ENCODE measurements around the gene CEACAM8.
"Not testable (repeated sequence)": the region's sequence is repeated elsewhere in the genome, so short reads cannot be mapped to it uniquely, and the experiment has no call there.

The CEACAM8 gene

DNA sequence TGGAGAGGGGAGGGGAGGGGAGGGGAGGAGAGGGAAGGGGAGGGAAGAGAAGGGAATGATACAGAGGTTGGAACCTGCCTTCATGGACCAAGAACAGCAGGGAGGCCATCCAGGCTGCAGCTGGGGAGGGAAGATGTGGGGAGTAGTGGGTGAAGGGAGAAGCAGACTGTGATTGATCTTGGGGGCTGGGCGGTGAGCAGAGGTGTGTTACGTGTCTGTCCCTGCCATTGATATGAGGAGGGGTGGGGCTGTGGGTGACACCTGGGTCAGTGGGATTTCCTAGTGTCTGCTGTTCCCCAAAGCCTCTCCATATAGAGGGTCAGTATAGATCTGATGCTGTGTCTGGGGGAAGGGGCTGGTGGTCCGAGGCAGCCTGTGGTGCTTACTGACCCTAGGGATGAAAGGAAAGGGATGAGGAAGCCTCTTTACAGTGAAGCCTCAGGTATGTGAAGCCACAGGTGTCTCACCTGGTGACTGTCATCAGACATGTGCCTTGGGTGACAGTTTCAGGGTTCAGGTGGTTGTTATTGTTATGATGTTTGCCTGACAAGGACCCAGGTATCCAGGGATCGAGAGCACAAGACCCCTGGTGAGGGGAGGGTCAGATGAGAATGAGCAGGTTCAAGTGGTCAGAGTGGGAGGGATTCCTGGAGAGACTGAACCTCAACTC, 47.8 kb downstream of the CEACAM8 start:
- FAIRE-seq = no peak
- no peak for TF ChIP-seq POLR2A (IDR thresholded peaks at IDR 0.05; ENCODE audit: low read depth, low read length)
- no peak for DNase-seq (ENCODE audit: insufficient read length, low spot score)

DNA sequence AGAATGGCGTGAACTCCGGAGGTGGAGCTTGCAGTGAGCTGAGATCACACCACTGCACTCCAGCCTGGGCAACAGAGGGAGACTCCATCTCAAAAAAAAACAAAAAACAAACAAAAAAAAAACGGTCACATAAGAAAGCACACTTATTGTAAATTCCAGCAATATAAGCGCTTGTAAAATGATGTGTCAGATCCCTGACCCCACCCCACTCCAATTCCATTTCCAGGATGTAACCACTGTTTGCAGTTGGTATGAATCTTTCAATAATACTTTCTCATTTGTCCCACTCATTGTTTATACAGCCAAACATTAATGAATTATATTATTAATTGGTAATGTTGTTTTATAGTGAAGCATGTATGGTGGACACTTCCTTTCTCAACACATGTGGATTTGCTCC, 50.6 kb downstream of the CEACAM8 start:
- DNase-seq (ENCODE audit: insufficient read length, low spot score) (no peak), FAIRE-seq (no peak)
- TF ChIP-seq TAF1 (IDR thresholded peaks at IDR 0.05; ENCODE audit: low read depth, low read length) (no peak), SPI1 (IDR thresholded peaks at IDR 0.05; ENCODE audit: low read depth, low read length) (no peak), PAX5 (IDR thresholded peaks at IDR 0.05; ENCODE audit: insufficient read depth, low read length, severe bottlenecking) (no peak), POLR2AphosphoS5 (IDR thresholded peaks at IDR 0.05; ENCODE audit: low read depth, low read length) (no peak), POU2F2 (IDR thresholded peaks at IDR 0.05; ENCODE audit: low read depth, low read length) (no peak), POLR2A (IDR thresholded peaks at IDR 0.05; ENCODE audit: low read depth, low read length) (no peak)

DNA sequence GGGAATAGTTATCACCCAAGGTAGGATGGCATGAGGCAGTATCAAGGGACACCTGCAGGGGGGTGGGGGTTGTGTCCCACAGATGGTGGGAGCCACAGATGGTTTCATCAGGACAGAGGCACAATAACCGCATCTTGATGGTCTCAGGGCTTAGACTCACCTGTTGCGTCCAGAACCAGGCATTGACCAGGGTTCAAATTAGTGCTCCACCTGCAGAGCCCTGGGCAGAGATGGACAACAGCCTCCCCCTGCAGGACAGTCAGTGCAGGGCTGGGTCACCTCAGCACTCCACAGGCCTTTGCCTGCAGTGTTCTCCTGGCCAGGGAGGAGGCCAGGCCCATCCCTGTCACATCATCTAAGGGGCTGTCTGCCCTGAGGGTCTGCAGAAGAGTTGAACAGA, 51.9 kb downstream of the CEACAM8 start:
- DNase-seq (ENCODE audit: insufficient read length, low spot score) (no peak), FAIRE-seq (no peak)

DNA sequence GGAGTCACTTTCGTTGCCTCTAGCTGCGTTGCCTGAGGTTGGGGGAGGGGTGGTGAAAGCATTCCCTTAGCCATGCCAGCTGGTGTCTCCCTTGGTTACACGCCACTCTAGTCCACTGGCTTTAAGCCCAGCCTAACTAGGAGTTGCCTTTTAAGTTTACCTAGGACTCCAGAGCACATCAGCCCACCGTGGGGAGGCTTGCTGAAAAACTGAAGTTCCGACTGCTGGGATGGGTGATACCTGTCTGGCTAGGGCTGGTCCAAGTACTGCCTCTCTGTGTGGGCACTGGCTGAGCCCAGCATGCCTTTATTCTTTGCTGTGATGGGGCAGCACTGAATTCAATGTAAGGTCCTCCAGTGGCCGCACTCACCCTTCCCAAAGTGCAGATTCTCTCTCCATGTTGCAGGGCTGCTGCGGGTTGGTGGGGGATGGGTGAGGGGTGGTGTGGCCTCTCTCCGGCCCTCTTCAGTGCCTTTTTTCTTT, 54.6 kb downstream of the CEACAM8 start:
- FAIRE-seq = no peak
- no peak for DNase-seq (ENCODE audit: insufficient read length, low spot score)
- TF ChIP-seq SPI1 (IDR thresholded peaks at IDR 0.05; ENCODE audit: low read depth, low read length) = no peak
- TF ChIP-seq POU2F2 (IDR thresholded peaks at IDR 0.05; ENCODE audit: low read depth, low read length) = no peak
- TF ChIP-seq PAX5 (IDR thresholded peaks at IDR 0.05; ENCODE audit: insufficient read depth, low read length, severe bottlenecking) = no peak
- no peak for TF ChIP-seq POLR2AphosphoS5 (IDR thresholded peaks at IDR 0.05; ENCODE audit: low read depth, low read length)
- TF ChIP-seq TAF1 (IDR thresholded peaks at IDR 0.05; ENCODE audit: low read depth, low read length) = no peak
- no peak for TF ChIP-seq POLR2A (IDR thresholded peaks at IDR 0.05; ENCODE audit: low read depth, low read length)

More for the DNA sequence above, 51.9 kb downstream of the CEACAM8 start:
- no peak for TF ChIP-seq POU2F2 (IDR thresholded peaks at IDR 0.05; ENCODE audit: low read depth, low read length)
- no peak for TF ChIP-seq TAF1 (IDR thresholded peaks at IDR 0.05; ENCODE audit: low read depth, low read length)
- no peak for TF ChIP-seq SPI1 (IDR thresholded peaks at IDR 0.05; ENCODE audit: low read depth, low read length)
- no peak for TF ChIP-seq PAX5 (IDR thresholded peaks at IDR 0.05; ENCODE audit: insufficient read depth, low read length, severe bottlenecking)
- TF ChIP-seq POLR2AphosphoS5 (IDR thresholded peaks at IDR 0.05; ENCODE audit: low read depth, low read length) = no peak
- TF ChIP-seq POLR2A (IDR thresholded peaks at IDR 0.05; ENCODE audit: low read depth, low read length) = no peak

DNA sequence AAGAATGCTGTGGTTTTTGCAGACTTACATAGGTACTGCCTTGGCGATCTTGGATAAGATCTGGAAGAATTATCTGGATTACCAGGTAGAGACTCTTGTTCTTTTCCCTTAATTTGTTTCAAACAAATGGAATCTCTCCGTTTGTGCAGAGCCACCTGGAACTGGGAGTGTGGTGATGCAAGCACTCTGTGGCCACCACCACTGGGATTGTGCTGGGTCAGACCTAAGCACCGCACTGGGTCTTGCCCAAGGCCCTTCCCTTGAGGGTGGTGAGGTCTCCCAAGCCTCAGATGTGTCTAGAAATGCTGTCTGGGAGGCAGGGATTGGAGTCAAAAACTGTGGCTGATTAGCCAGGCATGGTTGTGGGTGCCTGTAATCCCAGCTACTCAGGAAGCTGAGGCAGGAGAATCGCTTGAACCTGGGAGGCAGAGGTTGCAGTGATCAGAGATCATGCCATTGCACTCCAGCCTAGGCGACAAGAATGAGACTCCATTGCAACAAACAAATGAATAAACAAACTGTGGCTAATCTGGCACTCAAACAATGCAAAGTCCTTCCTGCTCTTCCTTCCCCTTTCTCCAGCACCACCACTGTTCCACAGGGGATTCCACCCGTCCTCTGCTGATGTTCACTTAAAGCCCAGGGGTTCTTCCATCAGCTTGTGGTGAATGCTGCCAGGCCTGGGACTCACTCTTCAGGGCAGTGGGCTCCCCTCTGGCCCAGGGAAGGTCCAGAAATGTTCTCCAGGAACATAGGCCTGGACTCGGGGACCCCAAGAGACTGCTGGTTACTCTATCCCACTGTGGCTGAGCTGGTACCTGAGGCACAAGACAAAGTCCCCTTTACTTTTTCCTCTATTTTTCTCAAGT, 55.6 kb downstream of the CEACAM8 start:
- TF ChIP-seq POU2F2 (IDR thresholded peaks at IDR 0.05; ENCODE audit: low read depth, low read length) (no peak), TAF1 (IDR thresholded peaks at IDR 0.05; ENCODE audit: low read depth, low read length) (no peak), POLR2AphosphoS5 (IDR thresholded peaks at IDR 0.05; ENCODE audit: low read depth, low read length) (no peak), POLR2A (IDR thresholded peaks at IDR 0.05; ENCODE audit: low read depth, low read length) (no peak), PAX5 (IDR thresholded peaks at IDR 0.05; ENCODE audit: insufficient read depth, low read length, severe bottlenecking) (no peak), SPI1 (IDR thresholded peaks at IDR 0.05; ENCODE audit: low read depth, low read length) (no peak)
- DNase-seq (ENCODE audit: insufficient read length, low spot score) = no peak
- FAIRE-seq = no peak

DNA sequence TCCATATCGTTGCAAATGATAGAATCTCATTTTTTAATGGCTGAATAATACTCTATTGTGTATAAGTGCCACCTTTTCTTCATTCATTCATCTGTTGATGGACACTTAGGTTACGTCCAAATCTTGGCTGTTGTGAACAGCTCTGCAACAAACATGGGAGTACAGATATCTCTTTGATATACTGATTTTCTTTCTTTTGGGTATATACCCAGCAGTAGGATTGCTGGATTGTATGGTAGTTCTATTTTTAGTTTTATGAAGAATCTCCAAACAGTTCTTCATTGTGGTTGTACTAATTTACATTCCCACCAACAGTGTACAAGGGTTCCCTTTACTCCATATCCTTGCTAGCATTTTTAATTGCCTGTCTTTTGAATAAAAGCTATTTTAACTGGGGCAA, 59.4 kb downstream of the CEACAM8 start:
- not testable (repeated sequence) for FAIRE-seq; DNase-seq (ENCODE audit: insufficient read length, low spot score)

DNA sequence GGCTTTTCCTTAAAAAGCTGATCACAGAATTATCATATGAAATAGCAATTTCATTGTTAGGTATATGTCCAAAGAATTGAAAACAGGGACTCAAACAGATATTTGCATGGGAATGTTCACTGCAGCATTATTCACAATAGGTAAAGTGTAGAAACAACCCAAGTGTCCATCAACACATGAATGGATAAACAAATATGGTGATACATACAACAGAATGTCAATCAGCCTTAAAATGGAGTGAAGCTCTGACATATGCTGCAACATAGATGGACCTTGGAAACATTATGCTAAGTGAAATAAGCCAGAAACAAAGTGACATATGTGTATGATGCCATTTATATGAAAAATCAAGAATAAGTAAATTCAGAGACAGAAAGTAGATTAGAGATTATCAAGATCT, 60.3 kb downstream of the CEACAM8 start:
- no peak for FAIRE-seq
- no peak for TF ChIP-seq POLR2A (IDR thresholded peaks at IDR 0.05; ENCODE audit: low read depth, low read length)
- no peak for TF ChIP-seq TAF1 (IDR thresholded peaks at IDR 0.05; ENCODE audit: low read depth, low read length)
- TF ChIP-seq POLR2AphosphoS5 (IDR thresholded peaks at IDR 0.05; ENCODE audit: low read depth, low read length) = no peak
- no peak for TF ChIP-seq SPI1 (IDR thresholded peaks at IDR 0.05; ENCODE audit: low read depth, low read length)
- TF ChIP-seq PAX5 (IDR thresholded peaks at IDR 0.05; ENCODE audit: insufficient read depth, low read length, severe bottlenecking) = no peak
- no peak for TF ChIP-seq POU2F2 (IDR thresholded peaks at IDR 0.05; ENCODE audit: low read depth, low read length)
- no peak for DNase-seq (ENCODE audit: insufficient read length, low spot score)

DNA sequence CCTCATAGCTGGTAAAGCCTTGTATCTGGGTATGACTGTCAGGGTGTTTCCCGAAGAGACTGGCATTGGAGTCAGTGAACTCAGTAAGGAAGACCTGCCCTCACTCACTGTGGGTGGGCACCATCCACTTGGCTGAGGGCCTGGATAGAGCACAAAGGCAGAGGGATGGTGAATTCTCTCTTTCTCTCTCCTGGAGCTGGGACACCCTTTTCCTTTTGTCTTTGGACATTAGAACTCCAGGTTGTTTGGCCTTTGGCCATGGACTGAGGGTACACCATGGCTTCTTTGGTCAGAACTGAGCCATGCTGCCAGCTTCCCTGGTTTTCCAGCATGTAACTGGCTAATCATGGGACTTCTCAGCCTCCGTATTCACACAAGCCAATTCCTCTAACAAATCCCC, 61.8 kb downstream of the CEACAM8 start:
- FAIRE-seq (no peak), DNase-seq (ENCODE audit: insufficient read length, low spot score) (no peak)
- no peak for TF ChIP-seq PAX5 (IDR thresholded peaks at IDR 0.05; ENCODE audit: insufficient read depth, low read length, severe bottlenecking)
- TF ChIP-seq POLR2A (IDR thresholded peaks at IDR 0.05; ENCODE audit: low read depth, low read length) = no peak
- TF ChIP-seq TAF1 (IDR thresholded peaks at IDR 0.05; ENCODE audit: low read depth, low read length) = no peak
- TF ChIP-seq POU2F2 (IDR thresholded peaks at IDR 0.05; ENCODE audit: low read depth, low read length) = no peak
- no peak for TF ChIP-seq SPI1 (IDR thresholded peaks at IDR 0.05; ENCODE audit: low read depth, low read length)
- TF ChIP-seq POLR2AphosphoS5 (IDR thresholded peaks at IDR 0.05; ENCODE audit: low read depth, low read length) = no peak

DNA sequence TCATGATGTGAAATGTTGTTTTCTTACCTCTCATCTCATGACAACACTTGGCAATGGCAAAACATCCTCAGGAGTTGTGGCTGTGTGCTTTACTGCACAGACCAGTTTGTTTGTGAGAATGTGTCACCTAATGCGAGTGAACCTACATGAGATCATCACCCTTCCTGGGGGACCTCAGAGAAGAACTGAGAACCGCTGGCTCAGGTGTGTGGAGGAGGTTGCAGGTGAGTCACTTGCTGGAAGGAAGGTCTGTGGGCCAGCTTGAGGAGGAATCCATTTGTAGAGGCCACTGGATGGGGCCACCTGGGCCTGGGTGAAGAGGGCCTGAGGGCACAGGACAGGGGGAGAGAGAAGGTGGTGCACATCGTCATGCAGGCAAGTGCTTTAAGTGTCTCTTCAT, 63.4 kb downstream of the CEACAM8 start:
- no peak for TF ChIP-seq POLR2A (IDR thresholded peaks at IDR 0.05; ENCODE audit: low read depth, low read length)
- TF ChIP-seq TAF1 (IDR thresholded peaks at IDR 0.05; ENCODE audit: low read depth, low read length) = no peak
- TF ChIP-seq POLR2AphosphoS5 (IDR thresholded peaks at IDR 0.05; ENCODE audit: low read depth, low read length) = no peak
- no peak for TF ChIP-seq PAX5 (IDR thresholded peaks at IDR 0.05; ENCODE audit: insufficient read depth, low read length, severe bottlenecking)
- no peak for TF ChIP-seq POU2F2 (IDR thresholded peaks at IDR 0.05; ENCODE audit: low read depth, low read length)
- FAIRE-seq = no peak
- DNase-seq (ENCODE audit: insufficient read length, low spot score) = no peak

Data from GM12891 (cell line).